Muscle of back (tissue), 11 donors: ENCODE measurements around the gene FAM120AOS. TPM values are rescaled to one million over a fixed set of nuclear protein-coding genes. Genes with fewer than 3 reads are reported as not detected.
A peak's percentile ranks its signal among the peaks of the same experiment; 100 is the strongest.

Source experiments
- DNase-seq, 3 donors: peaks; one replicate each; pipeline versions ENCODE4 v3.0.0 to v3.0.0-alpha.2; 2013
- polyA plus RNA-seq, 10 donors: library from polyadenylated mRNA; unstranded; fragments of 120-200 nt; gene quantifications; one replicate each; pipeline ENCODE4 v1.2.1, GENCODE V29; 2013; ENCODE audit not compliant: insufficient read length in 10 of 10

The FAM120AOS gene
- polyA plus RNA-seq, 10 donors, result 32.9 to 42.1 (median 38.2) TPM

DNA sequence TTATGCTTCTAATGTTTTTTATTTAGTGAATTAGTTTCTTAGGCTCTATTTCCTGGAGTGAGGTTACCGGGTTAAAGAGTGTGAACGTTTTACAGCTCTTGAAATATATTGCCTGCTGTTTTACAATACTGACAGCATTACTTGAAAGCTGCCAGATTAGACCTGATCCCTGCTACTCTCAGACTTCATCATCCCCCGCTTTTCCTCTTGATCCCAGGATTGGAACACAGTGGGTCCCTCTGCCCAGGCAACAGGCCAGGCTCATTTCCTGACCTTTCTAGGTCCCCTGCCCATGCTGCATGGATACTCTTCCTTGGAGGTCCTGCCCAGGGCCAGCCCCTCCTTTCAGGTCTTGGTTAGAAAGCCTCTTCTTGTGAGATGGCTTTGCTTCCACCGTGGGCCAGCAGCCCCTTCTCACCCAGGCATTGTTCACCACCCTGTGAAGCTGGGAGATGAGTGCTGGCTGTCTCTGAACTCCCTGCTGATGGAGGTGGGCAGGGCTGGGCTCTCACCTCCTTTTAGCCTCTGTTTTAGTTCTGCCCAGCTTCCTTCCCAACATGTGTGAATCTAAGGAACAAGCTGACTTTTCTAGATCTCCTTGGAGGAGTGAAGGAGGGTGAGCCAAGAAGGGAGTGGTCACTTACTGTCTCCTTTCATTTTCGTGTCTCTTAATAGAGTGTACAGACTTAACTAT lies 15.5 kb upstream of the FAM120AOS start:
- DNase-seq, result peak; percentile 38 to 82 (median 58)

DNA sequence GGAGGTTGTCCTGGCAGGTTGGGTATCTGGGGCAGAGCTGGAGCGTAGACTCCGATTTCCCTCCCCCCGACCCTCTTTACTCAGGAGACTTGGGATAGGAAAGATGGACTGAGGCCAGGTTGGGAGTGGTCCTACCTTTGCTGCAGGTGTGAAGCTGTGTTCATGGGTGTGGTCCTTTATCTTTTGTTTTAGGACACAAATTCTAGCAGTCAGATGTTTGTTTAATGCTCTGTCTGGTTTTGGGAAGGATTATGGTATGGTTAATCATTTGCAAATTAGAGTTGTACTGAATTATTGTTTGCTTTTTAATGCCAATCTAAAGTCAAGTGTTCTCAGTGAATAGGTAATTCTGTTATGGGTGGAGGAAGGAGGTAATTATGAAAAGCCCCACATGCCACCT lies 14.1 kb upstream of the FAM120AOS start:
- no peak for DNase-seq

DNA sequence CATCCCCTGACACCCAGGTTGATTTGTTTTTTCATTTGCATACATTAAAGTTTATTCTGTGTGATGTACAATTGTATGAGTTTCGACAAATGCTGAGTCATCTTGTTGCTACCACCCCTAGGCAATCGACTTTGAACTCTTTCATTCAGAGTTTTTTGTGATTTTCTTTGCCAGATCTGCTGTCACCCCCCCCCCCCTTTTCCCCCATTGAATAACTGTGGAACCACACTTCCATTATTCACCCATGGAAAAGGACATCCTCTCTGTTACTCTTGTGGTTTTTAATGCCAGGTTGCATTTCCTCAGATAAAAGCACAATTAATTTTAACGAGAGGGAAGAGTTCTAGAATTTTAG lies 13.7 kb upstream of the FAM120AOS start:
- no peak for DNase-seq

DNA sequence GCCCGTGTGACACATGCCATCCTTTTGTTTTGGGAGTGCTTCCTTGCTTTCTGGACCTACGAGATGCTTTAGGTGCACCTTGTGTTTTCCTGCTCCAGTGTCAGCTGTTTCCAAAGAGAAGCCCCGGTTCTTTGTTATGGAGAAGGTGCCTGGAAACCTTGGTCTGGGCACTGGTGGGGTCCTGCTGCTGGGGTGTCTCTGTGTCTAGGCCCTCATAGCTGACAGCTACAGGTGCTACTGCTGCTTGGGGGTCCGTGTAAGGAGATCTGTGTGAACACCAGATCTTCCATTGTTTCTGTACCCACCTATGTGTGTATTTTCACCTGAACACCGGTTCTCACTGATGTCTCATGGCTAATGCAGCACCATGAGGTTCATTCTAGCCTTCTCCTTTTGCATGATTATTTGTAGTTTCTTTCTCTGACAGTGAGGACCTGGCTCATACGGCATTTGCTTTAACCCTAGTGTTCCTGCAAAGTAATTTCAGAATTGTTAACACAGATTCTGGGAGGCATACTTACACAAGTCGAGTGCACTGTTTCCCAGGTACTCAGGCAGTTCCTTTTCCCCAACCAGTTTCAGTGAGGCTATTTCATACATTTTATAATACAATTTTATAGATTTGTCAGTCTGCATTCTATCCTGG lies 13.2 kb upstream of the FAM120AOS start:
- DNase-seq, result no peak

DNA sequence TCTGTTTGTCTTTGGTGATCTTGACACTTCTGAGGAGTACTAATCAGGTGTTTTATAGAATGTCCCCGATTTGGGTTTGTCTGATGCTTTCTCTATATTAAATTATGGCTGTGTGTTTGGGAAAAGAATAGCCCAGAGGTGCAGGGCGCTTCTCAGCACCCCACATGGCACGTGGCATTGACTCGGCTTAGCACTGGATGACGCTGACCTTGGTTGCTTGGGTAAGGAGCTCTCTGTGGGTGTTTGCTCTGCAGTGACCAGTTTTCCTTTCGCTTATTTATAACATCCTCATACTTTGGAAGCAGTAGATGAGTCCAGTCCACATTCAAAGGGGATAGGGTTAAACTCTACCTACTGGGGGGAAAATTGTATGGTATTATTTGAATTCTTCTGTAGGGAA lies 12.5 kb upstream of the FAM120AOS start:
- DNase-seq, result no peak

DNA sequence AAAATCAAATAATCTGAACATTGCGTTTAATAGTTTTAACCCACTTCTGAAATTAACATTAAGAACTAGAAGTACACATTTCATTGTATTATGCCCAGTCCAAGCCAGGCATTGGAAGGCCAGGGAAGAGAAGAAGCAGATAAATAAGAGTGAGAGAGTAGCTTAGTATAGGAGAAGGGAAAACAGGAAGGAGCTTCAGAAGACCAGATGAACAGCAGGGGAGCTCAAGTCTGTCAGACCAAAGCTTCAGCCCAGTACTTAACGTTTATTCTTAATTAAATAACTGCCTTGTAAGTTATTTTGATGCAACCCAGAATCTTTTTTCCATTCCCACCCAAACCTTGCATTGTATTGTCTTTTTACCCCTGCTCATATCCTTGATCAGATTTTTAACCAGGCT lies 11.5 kb upstream of the FAM120AOS start:
- DNase-seq, result no peak

DNA sequence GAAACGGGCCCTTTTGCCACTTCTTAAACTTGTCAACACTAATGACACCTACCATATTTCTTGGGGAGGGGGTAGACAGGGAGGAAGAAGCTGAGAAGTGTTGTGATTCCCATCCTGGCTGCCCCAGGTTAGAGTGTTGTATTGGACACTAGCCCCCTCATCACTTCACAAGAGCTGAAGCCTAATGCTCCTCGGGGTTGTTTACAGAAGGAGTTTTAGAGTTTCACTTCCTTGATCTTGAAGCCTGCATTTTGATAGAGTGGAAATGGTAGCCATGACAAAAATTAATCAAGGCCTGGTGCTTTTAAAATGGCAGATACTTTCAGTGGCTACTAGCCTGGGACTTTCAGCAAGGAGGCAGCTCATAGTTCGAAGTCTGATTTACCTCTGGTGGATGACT lies 11.0 kb upstream of the FAM120AOS start:
- DNase-seq, result no peak

DNA sequence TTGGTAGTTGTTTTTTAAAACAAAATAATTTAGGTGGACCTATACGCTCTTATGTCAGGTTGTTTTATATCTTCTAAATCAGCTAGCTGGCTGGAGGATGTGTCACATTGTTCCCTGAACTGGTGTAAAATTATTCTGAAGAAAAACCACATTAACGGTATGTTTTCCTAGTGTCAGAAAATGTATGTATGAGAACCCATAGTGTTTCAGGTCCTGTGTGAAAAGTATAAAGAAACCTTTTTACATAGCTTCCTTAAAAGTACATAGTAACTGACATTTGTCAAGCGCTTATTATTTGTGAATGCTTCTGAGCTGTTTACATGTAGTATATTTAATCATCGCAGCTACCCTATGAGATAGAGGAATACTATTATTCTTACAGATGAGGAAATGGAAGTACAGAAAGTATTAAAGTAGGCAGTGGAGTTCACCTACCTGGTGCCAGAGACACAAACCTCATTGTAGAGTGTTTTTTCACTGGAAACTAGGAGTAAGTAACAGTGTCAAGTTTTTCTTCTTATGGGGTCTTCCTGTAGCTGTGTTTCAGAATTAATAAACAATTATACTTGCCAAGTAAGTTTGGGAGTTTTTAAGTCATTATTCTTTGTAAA lies 10.4 kb upstream of the FAM120AOS start:
- DNase-seq, result no peak

DNA sequence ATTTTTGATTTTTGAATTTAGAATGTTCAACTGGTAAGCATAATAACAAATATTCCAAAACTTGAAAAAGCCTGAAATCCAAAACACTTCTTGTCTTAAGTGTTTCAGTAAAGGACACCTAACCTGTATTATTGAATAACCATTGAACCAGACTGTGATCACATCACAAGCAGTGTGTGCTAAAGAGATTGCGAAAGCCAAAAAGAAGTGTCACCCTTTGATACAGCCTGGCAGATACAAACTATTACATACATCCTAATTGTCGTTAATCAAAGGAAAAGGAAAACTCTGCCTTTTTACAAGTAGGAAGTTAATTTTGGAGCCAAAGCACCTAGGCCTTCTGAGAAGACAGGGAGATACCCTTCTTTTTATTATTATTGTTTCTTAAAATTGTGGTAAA lies 8.4 kb upstream of the FAM120AOS start:
- no peak for DNase-seq

DNA sequence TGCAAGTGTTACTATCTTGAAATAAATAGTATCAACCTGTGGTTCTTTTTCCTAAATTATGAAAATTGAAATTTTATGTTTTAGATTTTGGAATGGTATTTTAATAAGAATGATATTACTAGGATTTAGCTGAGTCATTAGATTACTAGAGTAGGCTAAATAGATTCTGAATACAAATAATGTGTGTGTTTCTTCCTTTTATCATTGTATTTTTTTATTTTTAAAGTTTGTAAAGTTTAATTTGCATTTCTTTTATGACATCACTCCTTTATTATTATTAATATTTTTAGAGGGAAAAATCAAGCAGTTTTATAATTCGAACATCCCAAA lies 8.0 kb upstream of the FAM120AOS start:
- no peak for DNase-seq

DNA sequence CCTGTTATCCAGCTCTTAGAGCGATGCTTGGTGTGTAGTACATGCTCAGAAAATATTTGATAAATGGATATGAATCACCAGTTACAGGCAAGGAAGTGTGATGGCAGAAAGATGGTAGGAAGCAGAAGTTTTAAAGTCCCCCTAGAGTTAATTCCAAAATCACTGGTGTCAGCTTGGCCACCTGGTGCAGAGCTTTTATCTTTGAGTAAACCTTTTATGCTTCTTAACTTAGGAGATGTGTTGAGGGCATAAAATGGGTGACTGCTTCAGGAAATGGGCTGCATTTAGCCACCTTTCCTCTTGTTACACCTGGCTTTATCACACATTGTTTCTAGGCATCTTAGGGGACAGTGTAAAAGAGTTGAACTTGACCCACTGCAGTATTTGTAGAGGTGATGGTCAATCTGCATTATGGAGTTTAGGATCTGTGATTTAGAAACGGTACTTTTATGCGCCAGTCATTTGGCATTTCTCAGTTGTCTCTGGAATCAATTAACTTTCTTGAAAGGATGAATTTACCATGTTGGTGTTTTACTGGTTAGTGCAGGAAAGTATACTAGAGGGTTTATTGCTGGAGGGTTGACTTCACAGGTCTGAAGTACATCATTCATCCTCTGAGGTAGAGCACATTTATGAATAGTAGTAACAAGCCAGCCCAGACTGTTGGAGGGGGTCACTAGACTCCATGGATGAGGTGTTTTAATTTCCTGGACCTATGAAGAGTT lies 7.5 kb upstream of the FAM120AOS start:
- DNase-seq, result no peak

DNA sequence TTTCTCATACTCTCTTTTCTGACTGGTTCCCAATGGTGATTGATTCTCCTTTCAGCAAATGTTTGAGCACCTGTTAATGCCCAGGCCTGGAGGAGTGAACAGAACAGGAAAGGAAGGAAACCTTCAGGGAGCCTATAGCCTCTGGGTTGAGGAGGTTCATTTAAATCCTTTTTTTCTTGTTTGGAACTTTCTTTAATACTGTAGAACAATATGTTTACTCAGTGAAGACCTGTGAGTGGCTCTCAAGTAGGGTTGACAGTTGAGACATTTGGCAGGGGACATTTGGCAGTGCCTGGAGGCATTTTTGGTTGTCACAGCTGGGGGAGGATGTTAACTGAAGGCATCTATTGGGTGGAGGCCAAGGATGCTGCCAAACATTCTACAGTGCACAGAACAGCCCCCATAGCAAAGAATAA lies 6.1 kb upstream of the FAM120AOS start:
- no peak for DNase-seq

DNA sequence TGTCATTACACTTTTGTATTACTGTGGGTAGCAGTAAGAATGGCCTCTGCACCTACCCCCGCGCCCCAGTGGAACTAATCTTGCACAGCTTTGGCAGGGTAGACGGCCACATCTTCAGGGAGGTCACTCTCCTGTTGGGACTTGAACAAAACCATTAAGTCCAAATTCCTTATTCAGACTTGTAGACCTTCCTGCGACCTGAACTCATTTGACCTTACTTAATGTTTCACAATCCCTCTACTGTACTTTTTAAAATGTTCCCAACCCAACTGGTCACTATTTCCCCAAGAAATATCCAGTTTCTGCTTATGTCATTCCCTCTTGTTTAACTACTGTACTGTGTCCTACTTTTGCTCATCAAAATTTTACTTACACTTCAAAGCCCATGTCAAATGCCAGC lies 5.3 kb upstream of the FAM120AOS start:
- no peak for DNase-seq

DNA sequence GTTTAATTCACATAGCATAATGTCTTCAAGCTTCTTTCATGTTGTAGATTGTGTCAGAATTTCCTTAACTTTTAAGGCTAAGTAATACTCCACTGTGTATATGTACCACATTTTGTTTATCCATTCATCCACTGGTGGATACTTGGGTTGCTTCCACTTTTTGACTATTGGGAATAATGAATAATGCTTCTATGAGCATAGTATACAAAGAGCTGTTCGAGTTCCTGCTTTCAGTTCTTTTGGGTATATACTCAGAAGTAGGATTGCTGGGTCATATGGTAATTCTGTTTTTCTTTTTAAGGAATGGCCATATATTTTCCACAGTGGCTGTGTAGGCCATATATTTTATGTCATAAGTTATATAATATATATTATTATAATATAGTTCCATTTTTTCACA lies 3.6 kb upstream of the FAM120AOS start:
- DNase-seq, result no peak

DNA sequence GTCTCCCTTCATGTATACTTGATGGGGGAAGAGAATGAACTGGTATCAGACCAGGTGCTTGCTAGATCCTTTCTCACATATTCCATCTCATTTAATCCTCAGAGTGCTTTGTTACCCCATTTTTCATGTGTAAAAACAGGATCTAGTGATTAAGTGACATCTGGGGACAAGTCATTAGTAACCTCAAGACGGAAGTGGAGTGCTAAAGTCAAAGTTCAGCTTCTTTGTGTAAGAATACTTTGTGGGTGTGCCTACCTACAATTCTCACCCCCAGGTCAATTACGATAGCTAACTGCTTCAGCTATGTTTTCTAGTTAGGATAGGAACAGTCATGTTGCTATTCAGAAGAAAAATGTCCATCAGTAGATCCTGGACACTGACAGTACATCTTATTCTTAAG lies 3.1 kb upstream of the FAM120AOS start:
- no peak for DNase-seq

DNA sequence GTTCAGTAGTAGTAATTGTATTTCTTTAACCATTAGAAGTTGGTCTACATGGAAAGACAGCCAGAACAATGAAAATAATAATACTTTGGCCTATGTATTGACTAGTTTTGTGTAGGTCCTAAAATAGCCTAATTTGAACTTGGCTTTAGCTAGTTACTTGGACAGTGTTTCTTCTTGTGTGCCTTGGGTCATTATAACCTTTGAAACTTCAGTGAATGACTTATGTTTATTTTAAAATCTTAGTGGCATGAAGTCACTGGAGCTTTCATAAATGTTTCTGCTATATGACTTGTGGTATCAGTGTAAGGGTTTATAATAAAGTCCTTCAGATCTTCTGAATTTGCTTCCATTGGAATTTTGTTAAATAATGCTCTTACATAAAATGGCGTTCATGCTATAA lies 2.6 kb upstream of the FAM120AOS start:
- no peak for DNase-seq

DNA sequence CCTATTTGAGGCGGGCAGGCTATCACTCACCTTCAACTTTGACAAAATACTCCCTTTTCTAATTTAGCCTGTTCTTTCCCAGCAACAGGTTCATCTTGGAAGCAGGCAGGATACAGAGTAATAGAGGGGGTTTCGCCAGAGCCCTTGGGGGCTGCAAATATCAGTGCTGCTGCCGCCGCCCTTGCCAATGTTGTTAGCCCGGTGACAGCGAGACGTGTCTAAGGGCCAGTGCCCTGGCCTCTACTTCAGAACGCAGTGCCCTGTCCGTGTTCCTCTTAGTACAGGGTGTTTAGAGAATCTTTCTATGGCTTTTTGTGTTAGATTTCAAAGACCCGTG lies 703 bp downstream of the FAM120AOS start:
- peak in 1 of 3 donors; percentile 28 for DNase-seq

DNA sequence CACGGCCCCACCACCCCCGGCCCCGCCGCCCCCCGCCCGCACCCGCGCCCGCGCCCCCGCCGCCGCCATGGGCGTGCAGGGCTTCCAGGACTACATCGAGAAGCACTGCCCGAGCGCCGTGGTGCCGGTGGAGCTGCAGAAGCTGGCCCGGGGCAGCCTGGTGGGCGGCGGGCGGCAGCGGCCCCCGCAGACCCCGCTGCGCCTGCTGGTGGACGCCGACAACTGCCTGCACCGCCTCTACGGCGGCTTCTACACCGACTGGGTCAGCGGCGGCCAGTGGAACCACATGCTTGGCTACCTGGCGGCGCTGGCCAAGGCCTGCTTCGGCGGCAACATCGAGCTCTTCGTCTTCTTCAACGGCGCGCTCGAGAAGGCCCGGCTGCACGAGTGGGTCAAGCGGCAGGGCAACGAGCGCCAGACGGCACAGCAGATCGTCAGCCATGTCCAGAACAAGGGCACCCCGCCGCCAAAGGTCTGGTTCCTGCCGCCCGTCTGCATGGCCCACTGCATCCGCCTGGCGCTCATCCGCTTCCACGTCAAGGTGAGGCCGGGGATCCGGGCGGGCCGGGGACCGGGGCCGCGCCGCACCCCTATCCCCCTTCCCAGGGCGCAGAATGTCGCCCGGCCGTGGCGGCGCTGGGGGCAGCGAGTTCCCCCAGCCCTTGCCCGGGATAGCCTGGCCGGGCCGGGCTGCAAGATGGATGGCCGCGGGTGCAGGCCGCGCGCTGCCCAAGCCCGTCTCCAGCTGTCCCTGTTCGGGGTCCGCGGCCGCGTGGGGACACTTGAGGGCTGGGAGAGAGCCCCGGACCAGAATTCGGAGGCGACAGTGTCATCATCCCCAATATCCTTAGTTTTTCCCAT lies 1.3 kb downstream of the FAM120AOS start:
- DNase-seq, result peak; percentile 24 to 83 (median 34)

DNA sequence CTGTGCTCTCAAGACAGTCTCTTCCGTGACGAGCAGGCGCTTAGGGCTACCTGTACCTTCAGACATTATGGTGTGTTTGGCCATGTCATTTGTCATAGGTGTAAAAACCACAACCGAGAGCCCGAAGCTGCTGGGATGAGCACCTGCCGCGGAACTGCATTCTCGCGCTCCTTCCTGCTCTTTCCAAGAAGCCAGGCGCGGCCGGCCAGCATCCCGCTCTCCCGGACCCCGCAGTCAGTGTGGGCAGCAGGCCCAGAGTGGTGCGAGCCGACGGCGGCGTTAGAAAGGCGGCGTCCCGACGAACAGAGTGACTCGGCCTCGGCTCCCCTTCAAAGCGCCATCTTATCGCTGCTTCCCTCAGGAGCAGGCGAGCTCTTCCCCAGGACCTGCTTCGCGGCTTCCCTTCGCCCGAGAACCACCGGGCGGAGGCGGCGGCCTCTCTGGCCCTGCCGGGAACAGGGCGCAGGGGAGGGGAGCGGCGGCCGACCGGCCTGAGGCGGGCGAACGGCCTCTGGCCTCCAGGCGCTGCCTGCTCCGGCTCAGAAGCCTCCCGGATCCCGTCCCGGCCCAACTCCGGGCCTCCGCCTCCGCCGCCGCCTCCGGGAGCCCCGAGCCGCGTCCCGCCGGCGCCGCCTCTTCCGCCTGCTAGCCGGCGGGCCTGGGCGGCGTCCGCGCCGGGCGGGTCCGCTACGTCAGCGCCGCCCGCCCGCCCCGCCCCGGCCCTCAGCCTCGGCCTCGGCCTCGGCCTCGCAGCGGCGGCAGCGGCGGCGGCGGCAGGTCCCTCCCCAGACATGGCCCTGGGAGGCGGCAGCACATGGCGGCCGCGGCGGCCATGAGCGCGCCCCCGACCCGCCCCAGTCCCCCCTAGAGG lies 2.2 kb downstream of the FAM120AOS start, which contains the start of gene FAM120A:
Gene FAM120A (plus strand): TSS at position 741 of the 871 bp plus-strand sequence. CDS start 231 bp downstream, outside the sequence.
- DNase-seq, result peak; percentile 80 to 91 (median 85)

DNA sequence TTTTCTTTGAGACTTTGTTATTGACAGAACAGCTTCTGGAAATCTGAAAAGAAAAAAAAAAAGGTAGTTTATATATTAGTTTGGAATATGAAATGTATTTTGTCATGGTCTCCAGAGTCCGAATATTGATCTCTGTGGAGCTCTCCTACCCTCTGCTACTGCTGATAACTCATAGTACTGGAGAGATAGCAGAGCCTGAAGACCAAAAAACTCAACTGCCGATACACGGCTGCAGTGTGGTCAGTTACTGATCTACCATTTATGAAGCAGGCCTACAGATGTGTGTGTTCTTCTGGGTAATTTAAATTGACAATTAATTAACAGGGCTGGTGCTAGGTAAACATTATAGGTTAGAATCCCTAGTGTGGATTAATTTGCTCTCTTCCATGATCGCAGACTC lies 5.7 kb downstream of the FAM120AOS start:
- DNase-seq, result no peak

DNA sequence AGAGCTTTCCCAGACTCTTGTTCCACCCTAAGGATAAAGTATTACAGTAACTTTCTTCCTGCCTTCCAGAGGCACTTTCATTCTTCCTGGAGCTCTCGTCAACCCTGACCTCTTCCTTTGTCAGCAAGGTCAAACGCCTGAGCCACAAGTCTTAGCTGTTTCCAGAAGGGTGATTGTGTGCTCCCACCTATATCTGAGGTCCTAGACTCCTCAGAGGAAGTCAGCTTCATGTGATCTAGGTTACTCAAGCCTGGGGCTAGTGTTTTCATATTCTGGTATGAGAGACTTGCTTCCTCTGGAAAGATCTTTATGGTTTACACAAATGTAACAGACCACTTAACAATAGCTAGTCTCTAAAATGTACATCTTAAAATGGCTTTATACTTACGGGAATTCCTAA lies 7.3 kb downstream of the FAM120AOS start:
- DNase-seq, result no peak
